GM12878 (cell line): ENCODE results near the gene DIS3L2. TPM values are rescaled to one million over a fixed set of nuclear protein-coding genes. Genes with fewer than 3 reads are reported as not detected.

Source experiments
- ATAC-seq: fragments of 200-7000 bp; cut with Tn5 transposase; 3 replicates; pipeline ENCODE4 v1.9.1; 2020; ENCODE audit warnings: mild to moderate bottlenecking, moderate library complexity
- BruUV-seq: library from RNA; stranded (reverse); fragments of 400-500 nt; replicated peaks from 2 replicates; lab custom pipeline; 2021; lab: Mats Ljungman, UMichigan
- CTCF ChIA-PET: fragments of 300-600 bp; sonication (Branson Sonifier 250); formaldehyde crosslinking; extraction: SDS; loops from one replicate; lab custom pipeline; 2021; ENCODE audit warnings: inconsistent platforms; lab: Yijun Ruan, JAX
- POLR2A ChIA-PET: fragments of 350-600 bp; formaldehyde crosslinking; extraction: SDS; loops from one replicate; lab custom pipeline; 2021; ENCODE audit warnings: inconsistent platforms; lab: Charles Lee
- RAD21 ChIA-PET: fragments of 300-600 bp; sonication (Branson Sonifier 250); formaldehyde crosslinking; loops from one replicate; lab custom pipeline; 2023; ENCODE audit warnings: antibody characterized with exemption; ENCODE audit not compliant: unreplicated experiment; lab: Charles Lee
- SMC1A ChIA-PET: fragments of 300-600 bp; sonication (Branson Sonifier 250); formaldehyde crosslinking; loops from one replicate; lab custom pipeline; 2023; ENCODE audit not compliant: unreplicated experiment, uncharacterized antibody; lab: Charles Lee
- DNase-seq: peaks from one replicate; pipeline ENCODE4 v3.0.0-alpha.2; 2011; ENCODE audit warnings: low read depth, low spot score
- FAIRE-seq: peaks from 3 replicates; lab custom pipeline; 2011; peaks lifted over from hg19 to GRCh38; lab: Jason Lieb, UNC
- H2AFZ ChIP-seq: 2 replicates; pipeline ENCODE4 v1.6.0; 2011; ENCODE audit warnings: low read depth, low read length, control low read depth; ENCODE audit not compliant: control insufficient read depth
- H3K27ac ChIP-seq: 2 replicates; pipeline ENCODE4 v1.5.1; 2011; ENCODE audit warnings: control low read depth; ENCODE audit not compliant: control insufficient read depth, insufficient read depth
- H3K27me3 ChIP-seq, 2 experiments: replicated peaks in 1 of 2; 2 replicates each; pipeline versions ENCODE4 v1.6.0 to v1.6.1; 2011; ENCODE audit warnings: low read length in 1 of 2; ENCODE audit not compliant: control insufficient read depth in 2 of 2, insufficient read depth in 2 of 2
- H3K36me3 ChIP-seq, 2 experiments: 2 replicates each; pipeline ENCODE4 v1.5.1; 2011; ENCODE audit warnings: low read length in 1 of 2; ENCODE audit not compliant: control insufficient read depth in 2 of 2, insufficient read depth in 2 of 2
- H3K4me1 ChIP-seq: 2 replicates; pipeline ENCODE4 v1.6.1; 2011; ENCODE audit warnings: mild to moderate bottlenecking, low read length, moderate library complexity, mixed read lengths; ENCODE audit not compliant: control insufficient read depth, insufficient read depth
- H3K4me2 ChIP-seq: 2 replicates; pipeline ENCODE4 v1.6.0; 2011; ENCODE audit warnings: control low read depth; ENCODE audit not compliant: control insufficient read depth, insufficient read depth
- H3K4me3 ChIP-seq: fragments of 200-600 bp; sonication (generic); 2 replicates; pipeline ENCODE4 v1.5.1; 2016
- H3K79me2 ChIP-seq: 2 replicates; pipeline ENCODE4 v1.6.0; 2011; ENCODE audit warnings: low read length; ENCODE audit not compliant: control insufficient read depth, insufficient read depth
- H3K9ac ChIP-seq: 2 replicates; pipeline ENCODE4 v1.8.0; 2011; ENCODE audit warnings: low read length, control low read depth, mixed read lengths; ENCODE audit not compliant: control insufficient read depth, insufficient read depth
- H3K9me3 ChIP-seq: replicated peaks from 3 replicates; pipeline ENCODE4 v1.5.1; 2011; ENCODE audit warnings: mild to moderate bottlenecking, low read length; ENCODE audit not compliant: control insufficient read depth, insufficient read depth
- H4K20me1 ChIP-seq: 2 replicates; pipeline ENCODE4 v1.6.0; 2011; ENCODE audit not compliant: control insufficient read depth, insufficient read depth
- ASH2L ChIP-seq: fragments of 300-600, 200-600 bp; sonication (generic); IDR thresholded peaks from 2 replicates; pipeline ENCODE4 v1.6.1; 2017; ENCODE audit warnings: low read depth, mild to moderate bottlenecking, borderline replicate concordance
- BCL11A ChIP-seq: IDR thresholded peaks from 2 replicates; pipeline ENCODE4 v1.6.1; 2011; ENCODE audit warnings: low read depth, low read length
- CTCF ChIP-seq, 3 experiments: IDR thresholded peaks in 2 of 3; conservative IDR thresholded peaks in 1 of 3; 2 replicates each; pipeline ENCODE4 v1.5.1; 2011; ENCODE audit warnings: low read depth in 3 of 3, low read length in 3 of 3, mild to moderate bottlenecking in 3 of 3, control low read depth in 2 of 3, moderate library complexity in 2 of 3, inconsistent platforms in 1 of 3, mixed read lengths in 1 of 3; ENCODE audit not compliant: control insufficient read depth in 2 of 3, insufficient read depth in 1 of 3; ENCODE audit errors: extremely low read depth in 1 of 3
- EZH2 ChIP-seq: IDR thresholded peaks from 2 replicates; pipeline ENCODE4 v1.6.1; 2012; ENCODE audit warnings: low read depth, mild to moderate bottlenecking, control low read depth, inconsistent platforms, low read length, borderline replicate concordance; ENCODE audit not compliant: control insufficient read depth
- HDGF ChIP-seq: fragments of 450-650 bp; IDR thresholded peaks from 2 replicates; pipeline ENCODE4 v1.6.1; 2016; ENCODE audit warnings: antibody characterized with exemption
- JUNB ChIP-seq: IDR thresholded peaks from 2 replicates; pipeline ENCODE4 v1.6.1; 2016; ENCODE audit warnings: antibody characterized with exemption, mild to moderate bottlenecking
- RCOR1 ChIP-seq: conservative IDR thresholded peaks from 2 replicates; pipeline ENCODE4 v1.6.1; 2012; ENCODE audit warnings: low read depth, low read length, improper control_type of control experiment
- SKIL ChIP-seq: fragments of 450-650 bp; IDR thresholded peaks from 2 replicates; pipeline ENCODE4 v1.6.1; 2017; ENCODE audit warnings: mild to moderate bottlenecking, low read depth, inconsistent platforms; ENCODE audit not compliant: poor library complexity, severe bottlenecking
- SMAD5 ChIP-seq: IDR thresholded peaks from 2 replicates; pipeline ENCODE4 v1.6.1; 2016; ENCODE audit warnings: antibody characterized with exemption, low read depth
- SMARCA5 ChIP-seq: fragments of 450-650 bp; IDR thresholded peaks from 2 replicates; pipeline ENCODE4 v1.6.1; 2017; ENCODE audit warnings: mild to moderate bottlenecking
- SP1 ChIP-seq: IDR thresholded peaks from one replicate; pipeline ENCODE4 v1.6.1; 2011; ENCODE audit warnings: low read depth, low read length
- WGBS: methylation state at CpG from one replicate; pipeline ENCODE4 v1.1.6; 2016; ENCODE audit warnings: low lambda C conversion rate; ENCODE audit not compliant: insufficient replicate concordance, insufficient coverage; ENCODE audit errors: missing lambda C conversion rate; 5-methylcytosine and 5-hydroxymethylcytosine counted together
- in situ Hi-C: fragments of 300-500 bp; cut with MboI; formaldehyde crosslinking; loops from 9 replicates; pipeline ENCODE4 v1.14.3; 2018; ENCODE audit warnings: mixed read lengths
- intact Hi-C: fragments of 100-400 bp; cut with micrococcal nuclease; formaldehyde crosslinking; loops from one replicate; pipeline ENCODE4 v1.14.2; 2022; ENCODE audit not compliant: unreplicated experiment
- polyA plus RNA-seq, 11 experiments: library from polyadenylated mRNA; depleted of rRNA in 4 of 11; unstranded in 6 of 11; stranded (reverse) in 5 of 11; fragments of >200 nt; fragmentation: Nextera tagmentation in 4 of 11; fragmentation: Illumina TruSeq in 1 of 11; extraction: Ambion mirVana in 4 of 11; extraction: Trizol in 1 of 11; gene quantifications; 1 replicate in 1 of 11; 2 replicates in 10 of 11; pipeline versions ENCODE4 v1.2.1 to v1.2.3, GENCODE V29; 2011 to 2016; ENCODE audit warnings: inconsistent platforms in 2 of 11, missing spikeins in 2 of 11, low read depth in 1 of 11
- total RNA-seq, 4 experiments: library from RNA; depleted of rRNA in 3 of 4; stranded (reverse); fragments of >200 nt in 3 of 4; fragmentation: Illumina TruSeq in 1 of 4; extraction: Trizol in 1 of 4; gene quantifications; 2 replicates each; pipeline versions ENCODE4 v1.2.1 to v1.2.3, GENCODE V29; 2013 to 2021
- TF ChIP-seq, protein P1 (sequence below): fragments of 450-650 bp; IDR thresholded peaks from 2 replicates; pipeline ENCODE4 v1.6.1; 2017; ENCODE audit warnings: borderline replicate concordance
- TF ChIP-seq, protein P2 (sequence below): IDR thresholded peaks from 2 replicates; pipeline ENCODE4 v1.6.1; 2012; ENCODE audit warnings: low read depth, low read length, improper control_type of control experiment

The DIS3L2 gene
- total and polyA plus RNA-seq, 10 of the 15 experiments (the other 5 are each of a cell fraction or from before 2014, with no cell fraction given), result 3.5 to 27.1 (median 16.0) TPM

GRCh38 chr2:232375164-232375563 is 413.7 kb downstream of the DIS3L2 start:
- BruUV-seq, result no TSS peak
- SMC1A ChIA-PET, result no interaction called here
- ATAC-seq (no peak), DNase-seq (no peak), FAIRE-seq (no peak)
- H3K27me3 ChIP-seq, result no peaks in the 10 kb centered on the region
- no peaks in the 10 kb centered on the region for H3K4me1 ChIP-seq
- no peak overlapping the region for H3K27ac ChIP-seq
- no peaks in the 10 kb centered on the region for H3K9me3 ChIP-seq
- no peaks in the 10 kb centered on the region for H3K36me3 ChIP-seq
- CTCF ChIA-PET, result interaction anchor here (1.0 kb wide), 1 partner anchor 16 kb away, joined by 3 read pairs; no protein-coding TSS in a partner anchor
- H3K79me2 ChIP-seq, result no peaks in the 10 kb centered on the region
- H2AFZ ChIP-seq, result no peak overlapping the region
- RAD21 ChIA-PET, result no interaction called here
- no peak overlapping the region for H3K9ac ChIP-seq
- H4K20me1 ChIP-seq, result no peaks in the 10 kb centered on the region
- no peak overlapping the region for H3K4me2 ChIP-seq
- POLR2A ChIA-PET, result interaction anchor here (0.5 kb wide), 1 partner anchor 1306 kb away, joined by 5 read pairs; the partner anchor contains the start of gene UGT1A7
- TF ChIP-seq, protein P1, sequence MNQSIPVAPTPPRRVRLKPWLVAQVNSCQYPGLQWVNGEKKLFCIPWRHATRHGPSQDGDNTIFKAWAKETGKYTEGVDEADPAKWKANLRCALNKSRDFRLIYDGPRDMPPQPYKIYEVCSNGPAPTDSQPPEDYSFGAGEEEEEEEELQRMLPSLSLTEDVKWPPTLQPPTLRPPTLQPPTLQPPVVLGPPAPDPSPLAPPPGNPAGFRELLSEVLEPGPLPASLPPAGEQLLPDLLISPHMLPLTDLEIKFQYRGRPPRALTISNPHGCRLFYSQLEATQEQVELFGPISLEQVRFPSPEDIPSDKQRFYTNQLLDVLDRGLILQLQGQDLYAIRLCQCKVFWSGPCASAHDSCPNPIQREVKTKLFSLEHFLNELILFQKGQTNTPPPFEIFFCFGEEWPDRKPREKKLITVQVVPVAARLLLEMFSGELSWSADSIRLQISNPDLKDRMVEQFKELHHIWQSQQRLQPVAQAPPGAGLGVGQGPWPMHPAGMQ, result no peak
- TF ChIP-seq HDGF, result no peak
- TF ChIP-seq JUNB, result no peak
- TF ChIP-seq EZH2, result no peak
- no peak overlapping the region for H3K4me3 ChIP-seq
- in situ Hi-C loops (no loop called here), intact Hi-C loops (no loop called here)
- WGBS, result 65% methylated on average over 12 of the region's 12 CpGs

DNA sequence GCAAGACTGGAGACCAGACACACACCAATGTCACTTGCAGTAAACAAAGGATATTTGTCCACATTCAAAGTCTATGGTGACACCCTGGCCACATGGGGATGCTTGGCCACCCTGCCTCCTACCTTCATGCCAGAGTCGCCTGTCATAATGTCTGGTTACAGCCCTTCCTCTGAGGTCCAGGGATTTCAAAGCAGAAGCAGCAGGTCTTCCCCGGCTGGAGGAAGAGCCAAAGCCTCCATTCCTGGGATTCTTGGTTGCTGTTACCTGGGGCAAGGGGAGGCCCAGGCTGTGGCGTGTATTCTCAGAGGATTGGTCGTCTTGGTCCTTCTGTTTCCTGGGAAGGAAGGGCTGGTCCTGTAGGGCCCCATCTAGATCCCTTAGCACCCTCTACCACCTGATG is 414.7 kb downstream of the DIS3L2 start:
- Histone ChIP-seq H2AFZ (no peak overlapping the region), H3K4me2 (no peak overlapping the region), H3K9me3 (no peaks in the 10 kb centered on the region), H3K36me3 (no peaks in the 10 kb centered on the region), H3K9ac (no peak overlapping the region), H3K4me1 (no peaks in the 10 kb centered on the region), H4K20me1 (no peaks in the 10 kb centered on the region), H3K4me3 (no peak overlapping the region), H3K27ac (no peak overlapping the region), H3K27me3 (no peaks in the 10 kb centered on the region), H3K79me2 (no peaks in the 10 kb centered on the region)
- FAIRE-seq (no peak), DNase-seq (no peak), ATAC-seq (no peak)
- intact Hi-C loops (no loop called here), in situ Hi-C loops (no loop called here)
- RAD21 ChIA-PET, result no interaction called here
- POLR2A ChIA-PET, result no interaction called here
- 0% methylated on average over 4 of the region's 4 CpGs for whole genome bisulfite sequencing
- SMC1A ChIA-PET, result no interaction called here
- CTCF ChIA-PET, result interaction anchor here (0.6 kb wide), 1 partner anchor 38 kb away, joined by 3 read pairs; no protein-coding TSS in a partner anchor
- no TSS peak for BruUV-seq
- TF ChIP-seq SP1 (no peak), SKIL (no peak), ASH2L (no peak), CTCF (IDR thresholded peaks at IDR 0.05 in 2 of 3, conservative IDR thresholded peaks at IDR 0.05 in 1 of 3; ENCODE audit: control insufficient read depth in 2 of 3, extremely low read depth in 1 of 3, insufficient read depth in 1 of 3, low read depth in 3 of 3, low read length in 3 of 3) (no peak), SMAD5 (no peak), BCL11A (no peak), SMARCA5 (no peak), RCOR1 (no peak)
- TF ChIP-seq, protein P2, sequence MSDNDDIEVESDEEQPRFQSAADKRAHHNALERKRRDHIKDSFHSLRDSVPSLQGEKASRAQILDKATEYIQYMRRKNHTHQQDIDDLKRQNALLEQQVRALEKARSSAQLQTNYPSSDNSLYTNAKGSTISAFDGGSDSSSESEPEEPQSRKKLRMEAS, result no peak
